ENCODE measurements around the gene TRMT1L. TPM values are rescaled to one million over a fixed set of nuclear protein-coding genes. Genes with fewer than 3 reads are reported as not detected.

Gene TRMT1L
- total RNA-seq, 1 experiment from 2014 or later = 28.3 TPM

DNA sequence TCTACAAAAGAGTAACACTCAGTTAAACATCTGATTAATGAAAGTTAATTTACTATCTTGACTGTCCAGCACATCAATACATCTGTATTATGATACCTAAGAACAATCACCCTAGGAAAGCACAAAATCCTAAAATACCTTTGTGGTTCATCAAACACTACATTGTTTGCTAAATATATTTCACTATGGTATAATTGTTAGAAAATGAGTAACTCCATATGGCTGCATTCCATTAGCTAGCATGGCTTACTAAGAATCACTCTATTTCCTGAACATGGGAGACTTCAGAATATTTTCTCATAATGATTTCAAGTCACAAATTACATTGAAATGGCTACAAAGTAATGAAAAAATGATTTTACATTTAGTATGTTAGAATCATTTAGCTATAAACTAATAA is 12.5 kb downstream of the TRMT1L start:
- Histone ChIP-seq H3K4me1 (ENCODE audit: control insufficient read depth in 1 of 2, insufficient read depth in 2 of 2, low read length in 2 of 2) (no peaks in the 10 kb centered on the region), H3K36me3 (ENCODE audit: control insufficient read depth in 1 of 2, insufficient read depth in 2 of 2, low read length in 2 of 2) (peaks cover 0 to 8% of the 10 kb centered on the region in 2 experiments; a peak in 2 of 4 replicates), H2AFZ (ENCODE audit: low read depth, low read length, poor library complexity, severe bottlenecking) (no peak overlapping the region), H3K4me3 (replicated peaks in 1 of 2; ENCODE audit: low read depth in 1 of 2, low read length in 2 of 2) (no peak overlapping the region), H3K79me2 (ENCODE audit: insufficient read depth, low read length) (no peaks in the 10 kb centered on the region), H3K4me2 (ENCODE audit: low read length) (no peak overlapping the region), H3K27me3 (ENCODE audit: insufficient read depth, low read length) (no peaks in the 10 kb centered on the region), H3K9ac (ENCODE audit: low read length) (no peak overlapping the region), H3K27ac (ENCODE audit: low read depth, low read length) (no peak overlapping the region), H4K20me1 (ENCODE audit: insufficient read depth) (no peaks in the 10 kb centered on the region), H3K9me3 (ENCODE audit: control insufficient read depth in 1 of 2, insufficient read depth in 1 of 2, low read depth in 1 of 2, low read length in 2 of 2) (no peaks in the 10 kb centered on the region), H3K9me2 (ENCODE audit: insufficient read depth) (no peaks in the 10 kb centered on the region)
- no peak for ATAC-seq
- CTCF ChIA-PET = no interaction called here
- DNase-seq (ENCODE audit: low read depth, low spot score) = no peak
- POLR2A ChIA-PET = no interaction called here
- TF ChIP-seq ZFX (IDR thresholded peaks at IDR 0.05) (no peak), SIN3A (IDR thresholded peaks at IDR 0.05; ENCODE audit: low read depth) (no peak), FOSL1 (IDR thresholded peaks at IDR 0.05; ENCODE audit: low read depth) (no peak), EGR1 (IDR thresholded peaks at IDR 0.05; ENCODE audit: low read depth) (no peak), POLR2A (IDR thresholded peaks at IDR 0.05; ENCODE audit: borderline replicate concordance, extremely low read depth, insufficient read depth, insufficient read length) (no peak), SRF (IDR thresholded peaks at IDR 0.05; ENCODE audit: low read depth) (no peak), ZNF274 (IDR thresholded peaks at IDR 0.05; ENCODE audit: low read depth, low read length) (no peak), JUND (IDR thresholded peaks at IDR 0.05) (no peak), CBX3 (IDR thresholded peaks at IDR 0.05; ENCODE audit: low read depth) (no peak), SP1 (IDR thresholded peaks at IDR 0.05; ENCODE audit: low read depth) (no peak)
- TF ChIP-seq, protein P1, sequence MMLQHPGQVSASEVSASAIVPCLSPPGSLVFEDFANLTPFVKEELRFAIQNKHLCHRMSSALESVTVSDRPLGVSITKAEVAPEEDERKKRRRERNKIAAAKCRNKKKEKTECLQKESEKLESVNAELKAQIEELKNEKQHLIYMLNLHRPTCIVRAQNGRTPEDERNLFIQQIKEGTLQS (IDR thresholded peaks at IDR 0.05) = no peak
- TF ChIP-seq, protein P2, sequence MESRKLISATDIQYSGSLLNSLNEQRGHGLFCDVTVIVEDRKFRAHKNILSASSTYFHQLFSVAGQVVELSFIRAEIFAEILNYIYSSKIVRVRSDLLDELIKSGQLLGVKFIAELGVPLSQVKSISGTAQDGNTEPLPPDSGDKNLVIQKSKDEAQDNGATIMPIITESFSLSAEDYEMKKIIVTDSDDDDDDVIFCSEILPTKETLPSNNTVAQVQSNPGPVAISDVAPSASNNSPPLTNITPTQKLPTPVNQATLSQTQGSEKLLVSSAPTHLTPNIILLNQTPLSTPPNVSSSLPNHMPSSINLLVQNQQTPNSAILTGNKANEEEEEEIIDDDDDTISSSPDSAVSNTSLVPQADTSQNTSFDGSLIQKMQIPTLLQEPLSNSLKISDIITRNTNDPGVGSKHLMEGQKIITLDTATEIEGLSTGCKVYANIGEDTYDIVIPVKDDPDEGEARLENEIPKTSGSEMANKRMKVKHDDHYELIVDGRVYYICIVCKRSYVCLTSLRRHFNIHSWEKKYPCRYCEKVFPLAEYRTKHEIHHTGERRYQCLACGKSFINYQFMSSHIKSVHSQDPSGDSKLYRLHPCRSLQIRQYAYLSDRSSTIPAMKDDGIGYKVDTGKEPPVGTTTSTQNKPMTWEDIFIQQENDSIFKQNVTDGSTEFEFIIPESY (IDR thresholded peaks at IDR 0.05; ENCODE audit: extremely low read depth, insufficient replicate concordance, low read length) = no peak
- RAD21 ChIA-PET (ENCODE audit: low non-redundant PET in 1 of 2, low total read pairs in 2 of 2, uncharacterized antibody in 2 of 2, unreplicated experiment in 2 of 2) = no interaction called here
- intact Hi-C loops (cut with micrococcal nuclease) = no loop called here
- BruUV-seq (replicated peaks) = no TSS peak

Data from HCT116 (cell line).